ENCODE data around the gene TERB1. TPM values are rescaled to one million over a fixed set of nuclear protein-coding genes. Genes with fewer than 3 reads are reported as not detected.

TERB1 gene
- total RNA-seq, 1 donor from 2014 or later = 0.41 TPM

DNA sequence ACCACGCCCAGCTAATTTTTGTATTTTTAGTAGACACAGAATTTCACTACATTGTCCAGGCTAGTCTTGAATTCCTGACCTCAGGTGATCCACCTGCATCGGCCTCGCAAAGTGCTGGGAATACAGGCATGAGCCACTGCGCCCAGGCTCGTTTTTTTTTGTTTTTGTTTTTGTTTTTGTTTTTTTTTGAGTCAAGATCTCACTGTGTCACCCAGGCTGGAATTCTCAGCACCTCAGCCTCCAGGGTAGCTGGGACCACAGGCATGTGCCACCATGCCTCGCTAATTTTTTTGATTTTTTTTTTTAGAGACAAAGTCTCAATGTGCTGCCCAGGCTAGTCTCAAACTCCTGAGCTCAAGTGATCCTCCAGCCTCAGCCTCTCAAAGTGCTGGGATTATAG, 87.3 kb downstream of the TERB1 start:
- peaks cover 4% of the 10 kb centered on the region for H3K27me3 Mint-ChIP-seq
- TF ChIP-seq, protein P1, sequence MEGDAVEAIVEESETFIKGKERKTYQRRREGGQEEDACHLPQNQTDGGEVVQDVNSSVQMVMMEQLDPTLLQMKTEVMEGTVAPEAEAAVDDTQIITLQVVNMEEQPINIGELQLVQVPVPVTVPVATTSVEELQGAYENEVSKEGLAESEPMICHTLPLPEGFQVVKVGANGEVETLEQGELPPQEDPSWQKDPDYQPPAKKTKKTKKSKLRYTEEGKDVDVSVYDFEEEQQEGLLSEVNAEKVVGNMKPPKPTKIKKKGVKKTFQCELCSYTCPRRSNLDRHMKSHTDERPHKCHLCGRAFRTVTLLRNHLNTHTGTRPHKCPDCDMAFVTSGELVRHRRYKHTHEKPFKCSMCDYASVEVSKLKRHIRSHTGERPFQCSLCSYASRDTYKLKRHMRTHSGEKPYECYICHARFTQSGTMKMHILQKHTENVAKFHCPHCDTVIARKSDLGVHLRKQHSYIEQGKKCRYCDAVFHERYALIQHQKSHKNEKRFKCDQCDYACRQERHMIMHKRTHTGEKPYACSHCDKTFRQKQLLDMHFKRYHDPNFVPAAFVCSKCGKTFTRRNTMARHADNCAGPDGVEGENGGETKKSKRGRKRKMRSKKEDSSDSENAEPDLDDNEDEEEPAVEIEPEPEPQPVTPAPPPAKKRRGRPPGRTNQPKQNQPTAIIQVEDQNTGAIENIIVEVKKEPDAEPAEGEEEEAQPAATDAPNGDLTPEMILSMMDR (conservative IDR thresholded peaks at IDR 0.05) = no peak

DNA sequence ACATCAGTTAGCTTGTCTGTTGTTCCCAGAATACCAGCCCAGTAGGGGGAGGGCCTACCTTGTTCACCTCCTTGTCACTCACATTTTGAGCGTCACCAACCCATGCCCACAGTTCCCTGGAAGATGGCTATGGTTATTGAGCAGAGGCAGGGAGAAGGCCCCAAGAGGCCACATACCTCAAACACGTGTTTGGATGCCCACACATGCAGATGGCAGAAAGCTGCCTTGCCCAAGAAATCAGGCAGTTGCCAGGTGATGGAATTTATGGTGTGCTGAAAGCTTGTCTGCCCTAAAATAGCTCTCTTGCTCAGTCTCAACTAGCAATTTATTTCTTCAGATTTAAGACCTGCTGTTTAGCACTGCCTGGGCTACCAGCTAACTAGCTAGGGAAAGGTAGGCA, 88.3 kb downstream of the TERB1 start:
- Mint-ChIP-seq H3K4me1 (ENCODE audit: unreplicated experiment) (peaks cover 9% of the 10 kb centered on the region), H3K27ac (no peak overlapping the region), H3K9me3 (no peaks in the 10 kb centered on the region), H3K27me3 (peaks cover 8% of the 10 kb centered on the region), H3K4me3 (no peak overlapping the region), H3K36me3 (no peaks in the 10 kb centered on the region)
- no peak for DNase-seq (ENCODE audit: extremely low spot score, unreplicated experiment)
- TF ChIP-seq, protein P1 (conservative IDR thresholded peaks at IDR 0.05) = no peak

More for the DNA sequence above, 87.3 kb downstream of the TERB1 start:
- no peak overlapping the region for H3K4me3 Mint-ChIP-seq
- H3K36me3 Mint-ChIP-seq = peaks cover under 1% of the 10 kb centered on the region
- H3K9me3 Mint-ChIP-seq = no peaks in the 10 kb centered on the region
- H3K4me1 Mint-ChIP-seq (ENCODE audit: unreplicated experiment) = peaks cover 9% of the 10 kb centered on the region
- H3K27ac Mint-ChIP-seq = no peak overlapping the region
- no peak for DNase-seq (ENCODE audit: extremely low spot score, unreplicated experiment)

DNA sequence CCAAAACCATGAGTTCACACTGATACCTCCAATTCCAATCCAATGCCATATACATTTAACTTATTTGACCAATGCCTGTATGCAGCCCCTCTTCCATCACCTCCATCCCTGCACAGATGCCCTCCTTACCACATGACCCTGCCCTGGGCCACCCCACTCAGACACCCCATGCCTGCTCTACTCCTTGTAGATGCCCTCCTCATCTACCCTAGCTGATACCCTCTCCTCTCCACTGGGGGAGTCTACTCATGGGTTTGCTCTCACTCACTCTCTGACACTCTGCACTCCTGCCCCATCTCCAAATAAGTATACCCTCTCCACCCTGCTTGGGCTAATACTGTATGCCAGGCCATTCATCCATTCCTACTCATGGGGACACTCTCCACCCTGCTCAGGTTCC, 88.9 kb downstream of the TERB1 start:
- no peaks in the 10 kb centered on the region for H3K36me3 Mint-ChIP-seq

DNA sequence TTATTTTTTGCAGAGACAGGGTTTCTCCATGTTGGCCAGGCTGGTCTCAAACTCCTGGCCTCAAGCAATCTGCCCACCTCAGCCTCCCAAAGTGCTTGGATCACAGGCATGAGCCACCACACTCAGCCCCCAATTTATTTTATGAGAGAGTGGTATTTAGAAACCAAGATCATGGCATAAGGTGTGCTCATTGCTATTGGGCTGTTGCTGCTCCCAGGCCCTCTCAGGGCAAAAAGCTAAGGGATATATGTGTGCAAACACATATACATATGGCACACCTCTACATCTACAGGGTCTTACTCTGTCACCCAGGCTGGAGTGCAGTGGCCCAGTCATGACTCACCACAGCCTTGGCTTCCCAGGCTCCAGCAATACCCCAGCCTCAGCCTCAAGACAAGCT, 89.8 kb downstream of the TERB1 start:
- Mint-ChIP-seq H3K9me3 (no peaks in the 10 kb centered on the region), H3K27me3 (peaks cover 12% of the 10 kb centered on the region), H3K27ac (no peak overlapping the region), H3K4me3 (no peak overlapping the region), H3K36me3 (no peaks in the 10 kb centered on the region), H3K4me1 (ENCODE audit: unreplicated experiment) (peaks cover 9% of the 10 kb centered on the region)
- DNase-seq (ENCODE audit: extremely low spot score, unreplicated experiment) = no peak
- TF ChIP-seq, protein P1 (conservative IDR thresholded peaks at IDR 0.05) = no peak

More for the DNA sequence above, 88.9 kb downstream of the TERB1 start:
- Mint-ChIP-seq H3K9me3 (no peaks in the 10 kb centered on the region), H3K27ac (peak overlapping the region; percentile 4), H3K4me3 (no peak overlapping the region), H3K27me3 (peaks cover 9% of the 10 kb centered on the region), H3K4me1 (ENCODE audit: unreplicated experiment) (peaks cover 9% of the 10 kb centered on the region)
- TF ChIP-seq, protein P1 (conservative IDR thresholded peaks at IDR 0.05) = no peak
- DNase-seq (ENCODE audit: extremely low spot score, unreplicated experiment) = no peak

DNA sequence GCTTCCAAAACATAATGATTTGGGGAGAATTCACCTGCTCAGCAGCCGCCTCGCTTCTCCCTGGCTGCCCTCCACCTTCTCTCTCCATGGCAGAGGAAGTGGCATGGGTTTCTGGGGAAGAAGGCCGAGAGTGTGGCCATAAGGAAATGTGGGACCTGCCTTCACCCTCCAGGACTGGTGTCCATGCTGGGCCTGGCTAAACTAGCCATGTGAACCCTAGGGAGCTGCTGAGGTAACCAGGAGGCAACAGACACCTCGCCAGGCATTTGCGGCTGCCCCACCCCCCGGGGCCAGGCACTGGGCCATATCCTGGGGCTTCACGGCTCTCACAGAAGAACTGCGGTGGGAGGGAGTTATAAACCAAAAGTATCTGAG, 94.9 kb downstream of the TERB1 start:
- no peak overlapping the region for H3K27ac Mint-ChIP-seq
- TF ChIP-seq, protein P1 (conservative IDR thresholded peaks at IDR 0.05) = no peak
- no peaks in the 10 kb centered on the region for H3K9me3 Mint-ChIP-seq
- H3K36me3 Mint-ChIP-seq = no peaks in the 10 kb centered on the region
- no peak overlapping the region for H3K4me3 Mint-ChIP-seq
- H3K4me1 Mint-ChIP-seq (ENCODE audit: unreplicated experiment) = no peaks in the 10 kb centered on the region
- DNase-seq (ENCODE audit: extremely low spot score, unreplicated experiment) = no peak
- H3K27me3 Mint-ChIP-seq = peaks cover 12% of the 10 kb centered on the region
